ENCODE data around the gene PLPPR3. TPM values are rescaled to one million over a fixed set of nuclear protein-coding genes. Genes with fewer than 3 reads are reported as not detected.

Gene PLPPR3
- total RNA-seq, 1 experiment from 2014 or later, result 57.9 TPM

- Mint-ChIP-seq H3K4me3 (no peak overlapping the region), H3K27ac (peak overlapping the region in 1 of 3 experiments; percentile 95; a peak in 2 of 7 replicates), H3K27me3 (ENCODE audit: low read depth) (no peaks in the 10 kb centered on the region), H3K9me3 (no peaks in the 10 kb centered on the region), H3K4me1 (peaks cover 32 to 47% of the 10 kb centered on the region in 2 experiments), H3K36me3 (ENCODE audit: insufficient read depth in 1 of 3, low read depth in 3 of 3) (peaks cover 0 to 7% (median 4%) of the 10 kb centered on the region in 3 experiments; a peak in 3 of 7 replicates)
- no peak overlapping the region for H3K18ac ChIP-seq (ENCODE audit: insufficient read length, low read depth, low read length)
- no peak overlapping the region for H3K14ac ChIP-seq (ENCODE audit: insufficient read depth, low read length)
- no peak overlapping the region for H3K4ac ChIP-seq (ENCODE audit: low read depth, low read length)
- H2BK120ac ChIP-seq (ENCODE audit: low read depth, low read length, poor library complexity, severe bottlenecking), result no peak overlapping the region
- no peak overlapping the region for H2BK12ac ChIP-seq (ENCODE audit: insufficient read length, low read depth, low read length)
- no peak overlapping the region for H3K4me2 ChIP-seq (ENCODE audit: insufficient read depth, insufficient read length, low read length)
- no peak overlapping the region for H4K91ac ChIP-seq (ENCODE audit: insufficient read length, low read depth, low read length)
- H2BK15ac ChIP-seq (ENCODE audit: low read depth, low read length), result no peak overlapping the region
- TF ChIP-seq, protein P1, sequence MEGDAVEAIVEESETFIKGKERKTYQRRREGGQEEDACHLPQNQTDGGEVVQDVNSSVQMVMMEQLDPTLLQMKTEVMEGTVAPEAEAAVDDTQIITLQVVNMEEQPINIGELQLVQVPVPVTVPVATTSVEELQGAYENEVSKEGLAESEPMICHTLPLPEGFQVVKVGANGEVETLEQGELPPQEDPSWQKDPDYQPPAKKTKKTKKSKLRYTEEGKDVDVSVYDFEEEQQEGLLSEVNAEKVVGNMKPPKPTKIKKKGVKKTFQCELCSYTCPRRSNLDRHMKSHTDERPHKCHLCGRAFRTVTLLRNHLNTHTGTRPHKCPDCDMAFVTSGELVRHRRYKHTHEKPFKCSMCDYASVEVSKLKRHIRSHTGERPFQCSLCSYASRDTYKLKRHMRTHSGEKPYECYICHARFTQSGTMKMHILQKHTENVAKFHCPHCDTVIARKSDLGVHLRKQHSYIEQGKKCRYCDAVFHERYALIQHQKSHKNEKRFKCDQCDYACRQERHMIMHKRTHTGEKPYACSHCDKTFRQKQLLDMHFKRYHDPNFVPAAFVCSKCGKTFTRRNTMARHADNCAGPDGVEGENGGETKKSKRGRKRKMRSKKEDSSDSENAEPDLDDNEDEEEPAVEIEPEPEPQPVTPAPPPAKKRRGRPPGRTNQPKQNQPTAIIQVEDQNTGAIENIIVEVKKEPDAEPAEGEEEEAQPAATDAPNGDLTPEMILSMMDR (conservative IDR thresholded peaks at IDR 0.05), result no peak
- peaks cover 10% of the 10 kb centered on the region for H3K23me2 ChIP-seq (ENCODE audit: insufficient read length, low read depth, low read length, poor library complexity, severe bottlenecking)
- H2BK5ac ChIP-seq (ENCODE audit: insufficient read length, low read length), result no peak overlapping the region
- no peaks in the 10 kb centered on the region; the same call in 1 of the 2 replicates for H3K4me1 ChIP-seq (ENCODE audit: insufficient read depth, low read length)
- no peak for DNase-seq
- no peak overlapping the region for H2AFZ ChIP-seq (ENCODE audit: low read length)
- H3K79me2 ChIP-seq (ENCODE audit: insufficient read depth, low read length), result no peaks in the 10 kb centered on the region
- no peaks in the 10 kb centered on the region for H4K20me1 ChIP-seq (ENCODE audit: control insufficient read depth, insufficient read depth, insufficient read length)
- no peak overlapping the region for H4K5ac ChIP-seq (ENCODE audit: insufficient read length, low read depth, low read length)
- H3K9me3 ChIP-seq (ENCODE audit: control insufficient read depth, low read depth, low read length), result no peaks in the 10 kb centered on the region
- no peak overlapping the region for H3K27ac ChIP-seq (ENCODE audit: insufficient read length, low read depth, low read length)
- H4K8ac ChIP-seq (replicated peaks; ENCODE audit: insufficient read length, low read depth, low read length), result no peak overlapping the region
- H3K79me1 ChIP-seq (ENCODE audit: insufficient read depth, low read depth, low read length, poor library complexity, severe bottlenecking), result no peaks in the 10 kb centered on the region
- H3T11ph ChIP-seq (ENCODE audit: low read length), result no peak overlapping the region
- no peak overlapping the region for H2BK20ac ChIP-seq (ENCODE audit: low read depth, low read length, poor library complexity, severe bottlenecking)
- no CpG with 5 or more reads among the region's 16 CpGs for WGBS (ENCODE audit: extremely low coverage, insufficient read length, low lambda C conversion rate)
- H3K23ac ChIP-seq (ENCODE audit: insufficient read length, low read depth, low read length), result no peak overlapping the region
- H2AK5ac ChIP-seq (ENCODE audit: insufficient read length, low read length), result no peak overlapping the region
- no peak overlapping the region for H3K56ac ChIP-seq (ENCODE audit: insufficient read length, low read depth, low read length)
- H3K9ac ChIP-seq (ENCODE audit: extremely low read depth, insufficient read length, low read length), result no peak overlapping the region
- H3K27me3 ChIP-seq (ENCODE audit: insufficient read depth, low read length), result no peaks in the 10 kb centered on the region
Observed at GRCh38 chr19:787536-787935, 34.2 kb downstream of the PLPPR3 start.

Measured in H9 (cell line).